Chondrocyte (in vitro differentiated cells): ENCODE measurements around the gene ZSWIM2. TPM values are rescaled to one million over a fixed set of nuclear protein-coding genes. Genes with fewer than 3 reads are reported as not detected.
A peak's percentile ranks its signal among the peaks of the same experiment; 100 is the strongest.

ENCODE experiments used
- DNase-seq: peaks from one replicate; pipeline ENCODE4 v3.0.0; 2021; ENCODE audit warnings: mixed read lengths, low spot score
- H3K27ac Mint-ChIP-seq: one replicate; pipeline ENCODE4 v1.8.0; 2021; ENCODE audit warnings: mild to moderate bottlenecking, moderate library complexity, mixed read lengths; ENCODE audit not compliant: unreplicated experiment
- H3K27me3 Mint-ChIP-seq: 2 replicates; pipeline ENCODE4 v1.8.0; 2021; ENCODE audit warnings: low read depth, mixed read lengths
- H3K36me3 Mint-ChIP-seq: 2 replicates; pipeline ENCODE4 v1.8.0; 2021; ENCODE audit warnings: low read depth, mixed read lengths
- H3K4me1 Mint-ChIP-seq: 2 replicates; pipeline ENCODE4 v1.8.0; 2021; ENCODE audit warnings: low read depth, mild to moderate bottlenecking, mixed read lengths
- H3K4me3 Mint-ChIP-seq: one replicate; pipeline ENCODE4 v1.8.0; 2021; ENCODE audit warnings: mild to moderate bottlenecking, moderate library complexity, mixed read lengths; ENCODE audit not compliant: unreplicated experiment
- H3K9me3 Mint-ChIP-seq: 2 replicates; pipeline ENCODE4 v1.8.0; 2021; ENCODE audit warnings: low read depth, mixed read lengths
- total RNA-seq: library from RNA; stranded (reverse); gene quantifications from 3 replicates; pipeline ENCODE4 v1.2.1, GENCODE V29; 2021
- TF ChIP-seq, protein P1 (sequence below): fragments of 200-600 bp; sonication (generic); IDR thresholded peaks from 2 replicates; pipeline ENCODE4 v1.5.0; 2021; ENCODE audit warnings: antibody characterized with exemption, mild to moderate bottlenecking, moderate library complexity

ZSWIM2 gene
- total RNA-seq, 1 donor from 2014 or later = not detected

DNA sequence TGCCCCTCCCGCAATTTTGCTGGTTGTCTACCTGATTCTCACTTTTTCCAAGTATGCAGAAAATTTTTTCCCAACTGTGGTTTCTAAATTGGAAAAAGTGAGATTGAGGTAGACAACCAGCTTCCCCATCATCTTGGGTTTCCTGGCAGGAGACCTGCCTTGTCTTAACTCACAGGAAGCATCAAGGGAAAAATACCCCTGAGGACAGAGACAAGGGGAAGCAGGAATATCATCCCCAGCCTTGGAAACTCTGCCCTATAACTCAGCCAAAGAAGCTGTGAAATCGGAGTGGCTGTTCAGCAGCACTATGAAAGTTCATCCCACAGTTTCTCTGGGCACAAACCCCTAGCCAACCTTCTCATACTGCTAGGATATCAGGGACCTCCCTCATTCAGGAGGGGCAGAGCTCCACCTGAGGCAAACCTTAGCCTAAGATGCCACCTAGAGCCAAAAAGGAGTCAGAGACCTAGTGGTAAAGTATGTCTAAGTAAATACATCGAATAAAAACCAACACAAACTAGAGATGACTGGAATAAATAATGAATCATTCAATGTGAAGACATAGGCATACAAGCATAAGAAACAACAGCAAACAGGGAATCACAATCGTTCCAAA is 68.2 kb downstream of the ZSWIM2 start:
- peaks cover 13% of the 10 kb centered on the region for H3K36me3 Mint-ChIP-seq
- no peaks in the 10 kb centered on the region for H3K27me3 Mint-ChIP-seq
- H3K27ac Mint-ChIP-seq = no peak overlapping the region
- H3K4me1 Mint-ChIP-seq = no peaks in the 10 kb centered on the region
- TF ChIP-seq, protein P1, sequence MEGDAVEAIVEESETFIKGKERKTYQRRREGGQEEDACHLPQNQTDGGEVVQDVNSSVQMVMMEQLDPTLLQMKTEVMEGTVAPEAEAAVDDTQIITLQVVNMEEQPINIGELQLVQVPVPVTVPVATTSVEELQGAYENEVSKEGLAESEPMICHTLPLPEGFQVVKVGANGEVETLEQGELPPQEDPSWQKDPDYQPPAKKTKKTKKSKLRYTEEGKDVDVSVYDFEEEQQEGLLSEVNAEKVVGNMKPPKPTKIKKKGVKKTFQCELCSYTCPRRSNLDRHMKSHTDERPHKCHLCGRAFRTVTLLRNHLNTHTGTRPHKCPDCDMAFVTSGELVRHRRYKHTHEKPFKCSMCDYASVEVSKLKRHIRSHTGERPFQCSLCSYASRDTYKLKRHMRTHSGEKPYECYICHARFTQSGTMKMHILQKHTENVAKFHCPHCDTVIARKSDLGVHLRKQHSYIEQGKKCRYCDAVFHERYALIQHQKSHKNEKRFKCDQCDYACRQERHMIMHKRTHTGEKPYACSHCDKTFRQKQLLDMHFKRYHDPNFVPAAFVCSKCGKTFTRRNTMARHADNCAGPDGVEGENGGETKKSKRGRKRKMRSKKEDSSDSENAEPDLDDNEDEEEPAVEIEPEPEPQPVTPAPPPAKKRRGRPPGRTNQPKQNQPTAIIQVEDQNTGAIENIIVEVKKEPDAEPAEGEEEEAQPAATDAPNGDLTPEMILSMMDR = peak; percentile 46
- no peak overlapping the region for H3K4me3 Mint-ChIP-seq
- H3K9me3 Mint-ChIP-seq = peaks cover 23% of the 10 kb centered on the region
- DNase-seq = no peak

Other genes with a start within 250 kb of the ZSWIM2 start
- gene FAM171B, start 155.1 kb downstream of the ZSWIM2 start, total RNA-seq = 20.2 to 27.4 TPM (median 20.5 TPM) in 3 replicates